ENCODE results near the gene ILK. TPM values are rescaled to one million over a fixed set of nuclear protein-coding genes. Genes with fewer than 3 reads are reported as not detected.
A peak's percentile ranks its signal among the peaks of the same experiment; 100 is the strongest.

Gene ILK
- total RNA-seq, 2 donors from 2014 or later = 338 to 588 TPM

DNA sequence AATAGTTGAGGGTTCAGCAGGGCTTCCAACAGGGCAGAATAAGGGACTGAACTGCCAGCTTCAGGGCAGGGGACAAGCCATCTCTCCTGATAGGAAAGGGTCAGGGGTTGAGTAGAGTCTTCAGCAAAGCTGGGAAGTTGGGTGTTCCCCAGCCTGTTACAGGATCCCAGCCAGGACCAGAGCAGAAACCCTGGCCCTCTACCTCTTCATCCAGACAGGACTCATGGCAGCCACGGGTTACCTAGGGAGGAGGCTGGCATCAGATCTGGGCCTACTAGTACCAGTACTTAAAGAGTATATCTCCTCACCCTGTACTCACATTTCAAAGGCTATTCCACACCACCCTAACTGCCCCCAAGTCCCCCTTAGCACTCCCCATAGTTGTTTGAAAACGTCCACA lies 10.9 kb downstream of the ILK start:
- TF ChIP-seq, protein P1, sequence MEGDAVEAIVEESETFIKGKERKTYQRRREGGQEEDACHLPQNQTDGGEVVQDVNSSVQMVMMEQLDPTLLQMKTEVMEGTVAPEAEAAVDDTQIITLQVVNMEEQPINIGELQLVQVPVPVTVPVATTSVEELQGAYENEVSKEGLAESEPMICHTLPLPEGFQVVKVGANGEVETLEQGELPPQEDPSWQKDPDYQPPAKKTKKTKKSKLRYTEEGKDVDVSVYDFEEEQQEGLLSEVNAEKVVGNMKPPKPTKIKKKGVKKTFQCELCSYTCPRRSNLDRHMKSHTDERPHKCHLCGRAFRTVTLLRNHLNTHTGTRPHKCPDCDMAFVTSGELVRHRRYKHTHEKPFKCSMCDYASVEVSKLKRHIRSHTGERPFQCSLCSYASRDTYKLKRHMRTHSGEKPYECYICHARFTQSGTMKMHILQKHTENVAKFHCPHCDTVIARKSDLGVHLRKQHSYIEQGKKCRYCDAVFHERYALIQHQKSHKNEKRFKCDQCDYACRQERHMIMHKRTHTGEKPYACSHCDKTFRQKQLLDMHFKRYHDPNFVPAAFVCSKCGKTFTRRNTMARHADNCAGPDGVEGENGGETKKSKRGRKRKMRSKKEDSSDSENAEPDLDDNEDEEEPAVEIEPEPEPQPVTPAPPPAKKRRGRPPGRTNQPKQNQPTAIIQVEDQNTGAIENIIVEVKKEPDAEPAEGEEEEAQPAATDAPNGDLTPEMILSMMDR (IDR thresholded peaks at IDR 0.05) = no peak
- peak overlapping the region; percentile 99 to 100 for H3K27ac ChIP-seq
- no peak overlapping the region for H3K4me3 ChIP-seq
- peaks cover 36 to 46% of the 10 kb centered on the region in 2 donors for H3K4me1 ChIP-seq (ENCODE audit: control insufficient read depth in 1 of 2, low read depth in 2 of 2)
- no peak for DNase-seq (ENCODE audit: low spot score)
- no peaks in the 10 kb centered on the region for H3K9me3 ChIP-seq
- H3K36me3 ChIP-seq = peaks cover 29% of the 10 kb centered on the region
- no peak for ATAC-seq (ENCODE audit: insufficient number of reproducible peaks, low FRiP score, low read depth)
- no peaks in the 10 kb centered on the region for H3K27me3 ChIP-seq (replicated peaks; ENCODE audit: insufficient read depth)

DNA sequence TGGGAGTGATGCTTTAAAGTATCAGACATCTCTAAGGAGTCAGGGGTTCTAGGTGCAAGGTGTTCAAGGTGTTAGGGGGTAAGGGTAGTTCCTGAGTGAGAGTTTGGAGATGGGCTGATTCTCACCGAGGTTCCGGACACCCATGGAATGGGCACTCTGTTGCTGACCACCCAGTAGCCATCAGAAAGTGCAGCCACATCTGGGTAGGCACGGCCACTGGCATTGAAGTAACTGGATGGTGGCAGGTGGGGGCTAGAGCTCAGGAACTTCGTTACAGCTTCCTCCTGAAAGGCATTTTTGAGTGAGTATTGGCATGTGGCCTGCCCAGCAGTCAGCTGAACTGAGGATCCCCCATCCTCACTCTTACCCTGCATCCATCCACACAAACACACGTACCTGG lies 11.5 kb downstream of the ILK start:
- Histone ChIP-seq H3K4me3 (no peak overlapping the region), H3K27me3 (replicated peaks; ENCODE audit: insufficient read depth) (no peaks in the 10 kb centered on the region), H3K9me3 (no peaks in the 10 kb centered on the region), H3K27ac (no peak overlapping the region), H3K36me3 (peaks cover 23% of the 10 kb centered on the region), H3K4me1 (ENCODE audit: control insufficient read depth in 1 of 2, low read depth in 2 of 2) (peaks cover 36 to 46% of the 10 kb centered on the region in 2 donors)
- DNase-seq (ENCODE audit: low spot score) (no peak), ATAC-seq (ENCODE audit: insufficient number of reproducible peaks, low FRiP score, low read depth) (no peak)
- TF ChIP-seq, protein P1 (IDR thresholded peaks at IDR 0.05) = no peak

DNA sequence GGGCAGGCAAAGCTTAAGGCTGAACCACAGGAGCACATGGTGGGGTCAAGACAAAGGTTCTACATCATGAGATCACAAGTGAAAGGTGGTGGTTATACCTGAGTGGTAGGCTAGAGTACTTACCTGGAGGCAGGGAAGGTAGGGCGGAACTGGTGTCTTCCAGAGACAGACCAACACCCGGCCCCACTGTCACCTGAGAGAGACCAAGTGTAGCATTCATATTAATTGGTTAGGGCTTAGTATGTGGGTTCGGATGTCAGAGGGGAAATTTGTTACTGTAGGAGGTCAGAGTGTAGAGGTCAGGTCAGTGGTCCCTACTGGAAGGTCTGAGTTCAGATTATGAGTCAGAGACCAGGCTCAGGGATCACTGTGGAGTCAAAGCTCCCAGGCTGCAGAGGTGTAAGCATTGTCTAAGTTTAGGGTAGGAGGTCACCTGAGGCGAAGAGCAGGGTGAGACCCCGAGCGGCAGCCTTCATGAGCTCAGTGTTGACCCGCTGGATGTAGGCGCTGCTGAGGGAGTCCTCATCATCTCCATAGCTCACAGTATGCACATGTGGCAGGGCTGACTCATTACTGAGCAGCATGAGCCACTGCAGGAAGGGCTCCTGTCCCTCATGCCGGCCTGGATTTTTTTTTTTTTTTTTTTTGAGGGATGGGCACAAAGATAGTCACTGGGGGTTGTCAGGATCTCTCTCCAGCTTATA lies 12.5 kb downstream of the ILK start:
- peaks cover 28 to 37% of the 10 kb centered on the region in 2 donors for H3K4me1 ChIP-seq (ENCODE audit: control insufficient read depth in 1 of 2, low read depth in 2 of 2)
- peak overlapping the region in 1 of 2 donors; percentile 23 for H3K27ac ChIP-seq
- peaks cover 13% of the 10 kb centered on the region for H3K36me3 ChIP-seq
- no peak overlapping the region for H3K4me3 ChIP-seq
- DNase-seq (ENCODE audit: low spot score) (no peak), ATAC-seq (ENCODE audit: insufficient number of reproducible peaks, low FRiP score, low read depth) (no peak)
- TF ChIP-seq, protein P1 (IDR thresholded peaks at IDR 0.05) = no peak
- H3K9me3 ChIP-seq = no peaks in the 10 kb centered on the region
- H3K27me3 ChIP-seq (replicated peaks; ENCODE audit: insufficient read depth) = no peaks in the 10 kb centered on the region

DNA sequence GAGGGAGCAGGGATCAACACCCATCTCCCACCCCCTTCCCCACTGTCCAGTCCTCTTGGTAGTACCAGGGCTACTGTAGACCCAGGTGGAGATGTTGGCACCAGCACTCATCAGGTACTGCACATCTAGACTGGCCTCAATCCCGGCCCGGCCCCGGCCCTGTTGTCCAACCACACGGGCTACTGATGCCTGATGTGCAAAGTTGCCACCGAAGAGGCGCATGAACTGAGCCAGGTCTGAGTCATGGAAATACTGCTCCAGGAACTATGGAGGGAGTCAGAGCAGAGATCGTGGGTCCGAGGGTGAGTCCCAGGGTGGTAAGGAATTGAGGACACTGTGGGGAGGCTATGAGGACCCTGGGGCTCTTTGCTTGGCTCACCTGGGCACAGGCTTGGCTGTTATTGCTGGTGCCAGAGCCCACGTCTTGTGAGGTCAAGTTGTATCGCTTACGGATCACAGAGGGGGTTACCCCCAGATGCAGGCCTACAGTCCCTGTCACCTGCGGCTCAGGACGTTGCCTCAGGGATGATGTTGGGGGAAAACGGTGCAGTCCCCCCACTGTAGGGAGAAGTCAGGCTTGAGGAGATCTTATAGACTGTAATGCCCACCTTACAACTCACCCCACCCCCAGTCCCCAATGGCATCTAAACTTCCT lies 13.1 kb downstream of the ILK start:
- Histone ChIP-seq H3K4me3 (no peak overlapping the region), H3K27me3 (replicated peaks; ENCODE audit: insufficient read depth) (no peaks in the 10 kb centered on the region), H3K9me3 (no peaks in the 10 kb centered on the region), H3K27ac (peak overlapping the region in 1 of 2 donors; percentile 4), H3K36me3 (peaks cover 11% of the 10 kb centered on the region), H3K4me1 (ENCODE audit: control insufficient read depth in 1 of 2, low read depth in 2 of 2) (peaks cover 23 to 31% of the 10 kb centered on the region in 2 donors)
- no peak for DNase-seq (ENCODE audit: low spot score)
- TF ChIP-seq, protein P1 (IDR thresholded peaks at IDR 0.05) = no peak
- ATAC-seq (ENCODE audit: insufficient number of reproducible peaks, low FRiP score, low read depth) = no peak

DNA sequence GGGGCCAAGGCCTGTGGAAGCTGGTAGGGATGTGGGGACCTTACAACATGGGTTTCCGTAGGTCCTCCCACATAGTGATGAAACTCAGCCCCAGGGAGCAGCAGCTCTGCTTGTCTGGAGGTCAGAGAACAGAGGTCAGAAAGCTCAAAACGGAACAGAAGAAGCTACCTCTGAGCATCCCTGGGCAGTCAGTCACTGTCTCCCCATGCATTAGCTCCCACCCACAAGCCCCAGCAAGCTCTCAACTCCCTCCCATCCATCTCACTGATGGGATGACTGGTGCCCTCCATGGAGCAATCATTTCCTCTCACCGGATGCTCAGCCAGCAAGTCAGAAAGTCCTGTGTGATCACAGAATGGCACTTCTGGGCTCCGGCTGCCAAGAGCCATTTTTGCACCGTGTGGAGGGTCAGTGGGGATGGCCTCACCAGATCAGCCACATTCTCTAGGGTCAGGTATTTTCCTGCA lies 13.8 kb downstream of the ILK start:
- TF ChIP-seq, protein P1 (IDR thresholded peaks at IDR 0.05) = no peak
- DNase-seq (ENCODE audit: low spot score) (no peak), ATAC-seq (ENCODE audit: insufficient number of reproducible peaks, low FRiP score, low read depth) (no peak)
- Histone ChIP-seq H3K27ac (peak overlapping the region; percentile 4 to 80), H3K36me3 (peaks cover 11% of the 10 kb centered on the region), H3K4me3 (peak overlapping the region; percentile 93), H3K27me3 (replicated peaks; ENCODE audit: insufficient read depth) (no peaks in the 10 kb centered on the region), H3K4me1 (ENCODE audit: control insufficient read depth in 1 of 2, low read depth in 2 of 2) (peaks cover 23 to 31% of the 10 kb centered on the region in 2 donors), H3K9me3 (no peaks in the 10 kb centered on the region)

All from thoracic aorta (tissue), 2 donors.